Measurements from ENCODE around the gene QPRT. TPM values are rescaled to one million over a fixed set of nuclear protein-coding genes. Genes with fewer than 3 reads are reported as not detected.

Gene QPRT
- polyA plus RNA-seq, 3 donors: 2.1 to 4.7 (median 3.9) TPM

GRCh38 chr16:29644973-29645693 is 33.8 kb upstream of the QPRT start:
- TF ChIP-seq, protein P1, sequence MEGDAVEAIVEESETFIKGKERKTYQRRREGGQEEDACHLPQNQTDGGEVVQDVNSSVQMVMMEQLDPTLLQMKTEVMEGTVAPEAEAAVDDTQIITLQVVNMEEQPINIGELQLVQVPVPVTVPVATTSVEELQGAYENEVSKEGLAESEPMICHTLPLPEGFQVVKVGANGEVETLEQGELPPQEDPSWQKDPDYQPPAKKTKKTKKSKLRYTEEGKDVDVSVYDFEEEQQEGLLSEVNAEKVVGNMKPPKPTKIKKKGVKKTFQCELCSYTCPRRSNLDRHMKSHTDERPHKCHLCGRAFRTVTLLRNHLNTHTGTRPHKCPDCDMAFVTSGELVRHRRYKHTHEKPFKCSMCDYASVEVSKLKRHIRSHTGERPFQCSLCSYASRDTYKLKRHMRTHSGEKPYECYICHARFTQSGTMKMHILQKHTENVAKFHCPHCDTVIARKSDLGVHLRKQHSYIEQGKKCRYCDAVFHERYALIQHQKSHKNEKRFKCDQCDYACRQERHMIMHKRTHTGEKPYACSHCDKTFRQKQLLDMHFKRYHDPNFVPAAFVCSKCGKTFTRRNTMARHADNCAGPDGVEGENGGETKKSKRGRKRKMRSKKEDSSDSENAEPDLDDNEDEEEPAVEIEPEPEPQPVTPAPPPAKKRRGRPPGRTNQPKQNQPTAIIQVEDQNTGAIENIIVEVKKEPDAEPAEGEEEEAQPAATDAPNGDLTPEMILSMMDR (IDR thresholded peaks at IDR 0.05): no peak

GRCh38 chr16:29645694-29646187 is 33.2 kb upstream of the QPRT start:
- no peaks in the 10 kb centered on the region for H3K36me3 ChIP-seq (replicated peaks in 1 of 2; ENCODE audit: control insufficient read depth in 1 of 2, insufficient read depth in 2 of 2, low read length in 2 of 2)
- DNase-seq: peak; percentile 72 to 84 (median 73)
- peak overlapping the region; percentile 41 for H2AFZ ChIP-seq (ENCODE audit: insufficient read depth, low read depth, low read length, poor library complexity, severe bottlenecking)
- intact Hi-C loops (cut with micrococcal nuclease): no loop called here
- no peaks in the 10 kb centered on the region for H3K27me3 ChIP-seq (ENCODE audit: control insufficient read depth in 2 of 2, insufficient read depth in 2 of 2, low read length in 2 of 2)
- H3K4me1 Mint-ChIP-seq: peaks cover 53% of the 10 kb centered on the region
- H3K9ac ChIP-seq (ENCODE audit: insufficient read depth, low read length, poor library complexity, severe bottlenecking): no peak overlapping the region
- H3K9me3 Mint-ChIP-seq: peaks cover 0 to 2% (median 0%) of the 10 kb centered on the region in 7 donors
- TF ChIP-seq, protein P1 (IDR thresholded peaks at IDR 0.05): no peak
- H3K27ac ChIP-seq (ENCODE audit: low read depth in 1 of 2, low read length in 2 of 2): peak overlapping the region; percentile 60 to 80
- H3K79me2 ChIP-seq (ENCODE audit: insufficient read depth, low read length): no peaks in the 10 kb centered on the region
- WGBS (ENCODE audit: insufficient coverage): 40% methylated on average over 1 of the region's 4 CpGs
- peak overlapping the region in 1 of 3 experiments; percentile 56 for H3K4me3 ChIP-seq (replicated peaks in 1 of 3; ENCODE audit: low read depth in 2 of 3, low read length in 3 of 3)
- H3K27ac Mint-ChIP-seq: peak overlapping the region; percentile 87 to 96 (median 89)
- no peaks in the 10 kb centered on the region for H4K20me1 ChIP-seq (ENCODE audit: insufficient read depth, low read length)
- H3K36me3 Mint-ChIP-seq: no peaks in the 10 kb centered on the region
- no peaks in the 10 kb centered on the region for H3K9me3 ChIP-seq (replicated peaks in 1 of 2; ENCODE audit: control insufficient read depth in 1 of 2, insufficient read depth in 1 of 2, low read length in 2 of 2)
- H3K27me3 Mint-ChIP-seq (ENCODE audit: low read depth in 3 of 3): peaks cover 0 to 1% (median 0%) of the 10 kb centered on the region in 3 donors
- peak overlapping the region; percentile 54 for H3K4me2 ChIP-seq (replicated peaks; ENCODE audit: extremely low read depth, low read length, poor library complexity, severe bottlenecking)
- H3K4me1 ChIP-seq (ENCODE audit: control insufficient read depth in 1 of 2, insufficient read depth in 2 of 2, low read length in 2 of 2): peaks cover 50 to 54% of the 10 kb centered on the region in 2 donors
- H3K4me3 Mint-ChIP-seq: peak overlapping the region; percentile 39 to 78

More at GRCh38 chr16:29644973-29645693, 33.8 kb upstream of the QPRT start:
- Histone ChIP-seq H3K4me3 (replicated peaks in 1 of 3; ENCODE audit: low read depth in 2 of 3, low read length in 3 of 3) (peak overlapping the region in 1 of 3 experiments; percentile 56), H3K79me2 (ENCODE audit: insufficient read depth, low read length) (no peaks in the 10 kb centered on the region), H4K20me1 (ENCODE audit: insufficient read depth, low read length) (no peaks in the 10 kb centered on the region), H3K27me3 (ENCODE audit: control insufficient read depth in 2 of 2, insufficient read depth in 2 of 2, low read length in 2 of 2) (no peaks in the 10 kb centered on the region), H3K4me2 (replicated peaks; ENCODE audit: extremely low read depth, low read length, poor library complexity, severe bottlenecking) (peak overlapping the region; percentile 54), H3K9ac (ENCODE audit: insufficient read depth, low read length, poor library complexity, severe bottlenecking) (no peak overlapping the region), H3K4me1 (ENCODE audit: control insufficient read depth in 1 of 2, insufficient read depth in 2 of 2, low read length in 2 of 2) (peaks cover 47 to 48% of the 10 kb centered on the region in 2 donors), H3K9me3 (replicated peaks in 1 of 2; ENCODE audit: control insufficient read depth in 1 of 2, insufficient read depth in 1 of 2, low read length in 2 of 2) (no peaks in the 10 kb centered on the region), H3K36me3 (replicated peaks in 1 of 2; ENCODE audit: control insufficient read depth in 1 of 2, insufficient read depth in 2 of 2, low read length in 2 of 2) (no peaks in the 10 kb centered on the region), H3K27ac (ENCODE audit: low read depth in 1 of 2, low read length in 2 of 2) (peak overlapping the region; percentile 60 to 80), H2AFZ (ENCODE audit: insufficient read depth, low read depth, low read length, poor library complexity, severe bottlenecking) (peak overlapping the region; percentile 41)
- intact Hi-C loops (cut with micrococcal nuclease): loop anchor here in 1 of 2 donors (5.0 kb wide), 1 partner anchor 42 kb away; no protein-coding TSS in a partner anchor
- WGBS (ENCODE audit: insufficient coverage): 0% methylated on average over 2 of the region's 4 CpGs
- Mint-ChIP-seq H3K4me3 (peak overlapping the region; percentile 39 to 78), H3K27ac (peak overlapping the region; percentile 87 to 96 (median 89)), H3K4me1 (peaks cover 50% of the 10 kb centered on the region), H3K9me3 (peaks cover 0 to 2% (median 0%) of the 10 kb centered on the region in 7 donors), H3K36me3 (no peaks in the 10 kb centered on the region), H3K27me3 (ENCODE audit: low read depth in 3 of 3) (peaks cover 0 to 2% (median 1%) of the 10 kb centered on the region in 3 donors)
- peak; percentile 48 to 78 (median 77) for DNase-seq

Data from CD14-positive monocyte (primary cell).